ENCODE measurements around the gene LGALS8.
A peak's percentile ranks its signal among the peaks of the same experiment; 100 is the strongest.

LGALS8 gene

GRCh38 chr1:236509647-236510401, 14.0 kb upstream of the LGALS8 start:
- DNase-seq: no peak

DNA sequence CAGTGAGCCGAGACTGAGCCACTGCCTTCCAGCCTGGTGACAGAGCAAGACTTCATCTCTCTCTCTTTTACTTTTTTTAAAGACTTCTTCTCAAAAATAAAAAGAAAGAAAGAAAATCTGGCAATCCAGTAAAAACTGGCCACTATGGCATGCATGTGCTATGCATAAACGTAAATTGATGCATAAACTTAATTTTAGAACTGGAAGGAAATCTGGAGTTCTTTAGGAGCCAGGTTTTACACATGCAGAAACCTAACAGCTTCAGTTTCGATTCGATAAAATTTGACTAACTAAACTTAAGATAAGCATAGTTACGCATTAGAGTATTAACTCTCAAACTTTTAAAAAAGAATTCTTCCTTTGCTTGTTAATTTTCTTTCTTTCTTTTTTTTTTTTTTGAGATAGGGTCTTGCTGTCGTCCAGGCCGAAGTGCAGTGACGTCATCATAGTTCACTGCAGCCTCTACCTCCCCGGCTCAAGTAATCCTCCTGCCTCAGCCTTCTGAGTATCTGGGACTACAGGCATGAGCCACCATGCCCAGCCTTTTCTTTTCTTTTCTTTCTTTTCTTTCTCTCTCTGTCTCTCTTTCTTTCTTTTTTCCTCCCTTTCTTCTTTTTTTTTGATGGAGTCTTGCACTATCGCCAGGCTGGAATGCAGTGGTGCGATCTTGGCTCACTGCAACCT, 11.9 kb upstream of the LGALS8 start:
- no peak for DNase-seq

DNA sequence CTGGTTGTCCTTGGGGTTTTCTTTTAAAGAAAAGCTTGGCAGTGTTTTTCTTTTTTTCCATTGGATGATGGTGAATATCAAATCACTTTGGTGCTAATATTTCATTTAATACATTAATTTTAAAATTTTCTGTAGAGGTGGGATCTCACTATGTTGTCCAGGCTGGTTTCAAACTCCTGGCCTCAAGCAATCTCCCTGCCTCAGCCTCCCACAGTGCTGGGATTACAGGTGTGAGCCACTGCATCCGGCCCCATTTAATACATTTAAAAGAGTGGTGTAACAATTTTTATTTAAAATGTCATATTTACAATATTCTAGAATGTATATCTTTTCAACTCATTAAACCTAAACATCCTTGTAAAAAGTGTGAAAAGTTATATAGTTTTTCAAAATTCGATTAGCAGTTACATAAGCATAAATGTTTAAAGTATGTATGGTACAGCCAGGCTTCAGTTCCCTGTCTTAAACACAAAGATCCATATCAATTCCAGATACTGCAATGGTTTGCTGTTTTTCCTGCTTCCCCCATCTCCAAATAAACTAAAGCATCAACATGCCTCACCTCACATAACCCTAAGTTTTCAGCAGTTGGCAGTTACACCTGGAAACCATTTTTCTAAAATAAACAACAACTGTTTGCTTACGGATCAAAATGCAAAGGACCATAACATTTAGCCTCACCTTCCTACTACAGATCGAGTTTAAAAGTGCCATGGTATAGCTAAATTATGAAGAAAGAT, 8.9 kb upstream of the LGALS8 start:
- DNase-seq: no peak

DNA sequence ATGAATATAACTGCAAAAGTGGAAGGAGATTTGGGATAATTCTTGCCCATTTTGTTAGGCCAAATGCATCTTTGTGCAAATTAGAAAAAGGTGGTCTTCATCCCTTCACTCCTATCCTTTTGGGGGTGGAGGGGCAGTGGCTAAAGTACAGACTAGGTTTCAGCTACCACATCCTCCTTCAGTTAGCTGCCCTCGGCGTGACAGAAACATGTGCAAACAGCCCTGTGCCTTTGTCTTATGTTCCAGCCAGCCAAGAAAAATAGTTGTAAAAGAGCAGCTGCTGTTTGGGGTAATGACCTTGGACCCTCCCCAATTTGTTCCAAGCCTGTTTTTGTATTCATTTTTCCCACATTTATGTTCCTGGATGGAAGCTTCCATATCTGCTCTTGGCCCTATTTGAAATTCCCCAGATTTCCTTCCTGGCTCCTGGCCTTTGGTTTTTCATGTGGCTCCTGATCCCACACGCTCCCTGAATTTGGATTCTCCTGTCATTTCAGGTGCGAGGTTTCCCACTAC, 8.3 kb upstream of the LGALS8 start:
- DNase-seq: no peak

DNA sequence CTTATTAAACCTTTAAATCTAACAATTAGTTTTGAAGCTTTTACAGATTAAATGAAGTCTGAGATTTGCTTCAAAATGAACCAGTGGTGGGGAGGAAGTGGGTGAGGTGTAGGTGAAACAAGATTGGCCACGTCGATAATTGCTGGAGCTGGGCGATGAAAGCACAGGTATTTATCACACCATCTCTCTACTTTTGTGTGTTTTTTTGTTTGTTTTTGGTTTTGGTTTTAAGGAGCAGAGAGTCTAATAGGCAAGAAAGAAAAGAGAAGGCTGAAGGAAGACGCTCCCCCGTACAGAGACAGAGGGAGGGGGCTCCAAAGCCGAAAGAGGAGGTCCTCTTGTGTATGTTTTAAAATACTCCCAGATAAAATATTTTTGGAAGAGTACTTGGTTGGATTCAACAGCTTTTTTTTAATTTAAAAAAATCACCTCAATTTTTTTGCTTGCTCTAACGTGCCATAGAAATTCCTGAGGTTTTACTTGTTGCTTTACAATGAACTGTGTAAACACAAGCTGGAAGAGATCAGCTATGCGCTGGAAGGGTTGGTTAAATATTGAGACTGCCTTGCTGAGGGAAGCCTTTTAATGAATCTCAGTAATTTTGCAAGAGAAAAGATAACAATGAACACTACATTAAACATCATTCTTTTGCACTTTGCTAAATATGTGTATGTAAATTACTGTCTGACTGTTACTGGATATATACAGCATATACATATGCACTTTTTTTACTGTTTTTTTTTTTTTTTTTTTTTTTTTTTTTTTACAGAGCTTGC, 6.7 kb upstream of the LGALS8 start:
- peak; percentile 67 for DNase-seq

DNA sequence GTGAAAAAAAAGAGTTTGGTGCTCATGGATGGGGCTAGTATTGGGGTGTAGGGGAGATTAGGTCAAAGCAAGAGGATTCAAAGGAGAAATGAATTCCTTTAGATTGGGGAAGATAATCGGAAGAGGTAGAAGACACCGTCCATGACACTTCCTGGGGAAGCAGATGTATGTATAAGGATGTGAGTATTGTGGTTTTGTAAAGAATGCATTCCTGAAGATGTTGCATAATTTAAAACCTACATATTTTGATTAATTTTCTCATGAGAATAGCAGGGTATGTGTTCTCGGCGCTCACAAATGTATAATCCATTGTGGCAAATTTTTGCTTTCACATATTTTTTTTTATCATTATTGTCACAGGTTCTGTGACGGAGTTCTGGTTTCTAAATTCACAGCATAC, 5.5 kb upstream of the LGALS8 start:
- DNase-seq: peak; percentile 65

- DNase-seq: no peak
These were observed 3.3 kb upstream of the LGALS8 start for GRCh38 chr1:236520445-236521005.

- DNase-seq: no peak
These were observed 662 bp upstream of the LGALS8 start for GRCh38 chr1:236522937-236523703.

DNA sequence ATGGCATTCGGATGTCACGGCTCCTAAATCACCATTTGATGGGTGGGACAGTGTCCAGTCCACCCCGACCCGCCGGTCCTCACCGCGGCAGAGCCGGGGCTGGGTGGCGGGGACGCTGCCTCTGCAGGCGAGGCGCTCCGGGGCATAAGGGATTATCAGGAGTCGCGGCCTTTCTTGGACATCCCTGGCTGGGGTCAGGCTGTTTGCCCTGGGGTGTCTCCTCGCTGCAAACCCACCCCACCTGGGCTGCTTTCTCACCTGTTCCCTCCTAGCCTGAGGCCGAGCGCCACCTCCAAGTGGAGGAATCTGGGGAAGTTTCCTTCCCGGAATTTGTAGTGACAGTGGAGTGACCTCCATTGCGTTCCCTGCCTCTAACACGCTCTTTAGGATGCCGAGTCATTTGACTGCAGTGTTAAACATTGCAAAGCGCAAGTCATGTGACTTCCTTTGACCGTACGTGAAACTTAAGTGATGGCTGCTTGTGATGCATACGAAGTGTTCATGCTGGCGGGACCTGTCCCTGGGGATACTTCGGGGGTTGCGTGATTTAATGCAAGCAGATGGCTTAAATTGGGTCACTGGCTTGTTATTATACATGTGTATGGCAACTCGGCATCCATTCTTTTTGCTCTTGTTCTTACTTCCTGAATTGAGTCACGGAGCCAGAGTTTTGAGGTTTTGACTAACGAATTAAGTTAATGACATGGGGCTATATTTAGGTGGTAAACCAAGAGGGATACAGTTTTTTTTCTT, 536 bp downstream of the LGALS8 start:
- DNase-seq: peak; percentile 85

DNA sequence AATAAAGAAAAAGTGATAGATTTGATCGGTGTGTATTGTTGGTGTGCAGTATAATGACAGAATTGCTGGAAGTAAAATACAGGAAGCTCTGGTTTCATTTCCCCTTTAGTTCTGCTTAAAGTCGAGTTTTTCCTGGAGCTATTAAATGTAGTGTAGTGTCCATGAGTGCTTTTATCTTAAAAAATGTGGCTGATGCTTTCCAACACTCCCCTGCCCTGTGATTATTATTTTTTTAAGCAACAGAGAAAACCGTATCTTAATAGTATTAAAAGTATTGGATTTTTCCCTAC, 1.1 kb downstream of the LGALS8 start:
- no peak for DNase-seq

DNA sequence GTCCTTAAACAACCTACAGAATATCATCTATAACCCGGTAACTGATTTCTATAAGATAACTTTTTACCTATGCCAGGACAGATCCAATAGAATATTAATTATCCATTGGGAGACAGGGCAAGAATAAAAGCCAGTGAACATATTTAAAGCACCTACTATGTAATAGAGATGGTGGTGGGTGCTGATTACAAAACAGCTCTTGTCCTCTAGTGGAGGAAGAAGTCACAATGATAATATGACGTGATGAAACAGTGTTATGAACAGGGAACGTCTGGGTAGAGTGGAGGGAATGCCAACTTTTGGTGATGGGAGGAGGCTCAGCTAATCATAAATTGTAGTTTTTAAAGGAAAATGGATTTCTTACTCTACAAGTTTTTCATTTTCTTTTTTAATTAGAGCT, 2.3 kb downstream of the LGALS8 start:
- DNase-seq: no peak

DNA sequence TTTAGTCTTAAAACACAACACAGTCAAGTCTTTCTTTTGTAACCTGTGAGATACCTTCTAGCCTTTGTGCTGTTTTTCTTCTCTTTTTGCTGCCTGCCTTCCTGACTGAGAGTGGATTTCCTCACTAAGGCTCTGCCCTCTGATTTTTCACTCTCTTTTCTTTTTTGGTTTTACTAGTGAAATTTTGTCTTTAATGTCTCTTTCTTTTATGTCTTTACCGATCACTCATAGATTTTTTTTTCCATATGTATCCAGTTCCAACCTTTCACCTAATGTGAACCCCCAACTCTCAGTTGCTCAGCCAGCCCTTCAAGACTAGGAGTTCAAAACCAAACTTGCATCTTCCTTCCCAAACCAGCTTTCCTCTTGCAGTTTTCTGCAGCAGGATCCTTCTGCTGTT, 6.5 kb downstream of the LGALS8 start:
- DNase-seq: no peak

- no peak for DNase-seq
These were observed 7.2 kb downstream of the LGALS8 start for GRCh38 chr1:236530959-236531358.

GRCh38 chr1:236532850-236533249, 9.1 kb downstream of the LGALS8 start:
- no peak for DNase-seq

- DNase-seq: peak; percentile 64
These were observed 10.4 kb downstream of the LGALS8 start for GRCh38 chr1:236534151-236534651.

DNA sequence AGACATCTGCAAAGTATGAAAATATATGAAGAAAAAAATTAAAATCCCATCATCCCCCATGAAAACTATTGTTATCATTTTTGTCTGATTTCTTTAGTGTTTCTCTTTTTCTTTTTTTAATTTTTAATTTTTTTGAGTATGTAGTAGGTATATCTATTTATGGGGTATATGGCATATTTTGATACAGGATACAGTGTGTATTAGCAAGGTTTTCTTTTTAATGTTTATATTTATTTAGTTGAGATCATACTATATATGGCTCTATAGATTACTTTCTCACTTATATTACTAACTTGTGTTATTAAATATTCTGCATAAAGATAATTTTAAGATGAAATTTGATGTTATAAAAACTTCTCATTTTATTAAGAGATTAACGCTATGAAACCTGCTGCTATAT, 11.4 kb downstream of the LGALS8 start:
- DNase-seq: no peak

DNA sequence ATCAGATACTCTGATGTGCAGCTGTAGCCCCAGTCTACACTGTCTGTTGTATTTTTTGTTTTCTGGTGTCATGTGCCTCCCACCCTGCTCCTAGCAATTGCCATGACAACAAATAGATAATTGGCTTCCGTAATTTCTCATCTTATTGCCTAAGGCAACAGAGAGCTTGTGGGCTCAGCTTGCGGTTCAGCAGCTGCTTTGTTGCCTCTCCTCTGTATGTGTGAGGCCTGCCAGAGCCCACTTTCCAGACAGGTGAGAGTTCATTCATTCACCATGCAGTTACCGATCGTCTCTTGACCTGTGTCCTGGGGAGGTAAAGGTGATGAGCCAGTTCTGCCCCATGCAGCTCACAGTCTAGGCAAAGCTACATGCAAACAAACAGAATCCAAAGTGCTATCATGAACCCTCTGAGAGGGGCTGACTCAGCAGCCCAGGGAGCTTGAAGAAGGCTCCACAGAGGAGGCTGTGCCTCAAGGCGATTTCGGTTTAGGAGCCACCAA, 11.9 kb downstream of the LGALS8 start:
- no peak for DNase-seq

- DNase-seq: no peak
These were observed 12.8 kb downstream of the LGALS8 start for GRCh38 chr1:236536540-236536939.

GRCh38 chr1:236540813-236541465, 17.2 kb downstream of the LGALS8 start:
- no peak for DNase-seq

- no peak for DNase-seq
These were observed 17.9 kb downstream of the LGALS8 start for GRCh38 chr1:236541710-236542109.
